Pons (tissue), 1 donor: ENCODE data around the gene KRTAP3-3.
"Not testable (repeated sequence)": the region's sequence is repeated elsewhere in the genome, so short reads cannot be mapped to it uniquely, and the experiment has no call there.

Experiments used
- DNase-seq: peaks from one replicate; pipeline ENCODE4 v3.0.0-alpha.2; 2016; ENCODE audit warnings: low spot score

KRTAP3-3 gene

DNA sequence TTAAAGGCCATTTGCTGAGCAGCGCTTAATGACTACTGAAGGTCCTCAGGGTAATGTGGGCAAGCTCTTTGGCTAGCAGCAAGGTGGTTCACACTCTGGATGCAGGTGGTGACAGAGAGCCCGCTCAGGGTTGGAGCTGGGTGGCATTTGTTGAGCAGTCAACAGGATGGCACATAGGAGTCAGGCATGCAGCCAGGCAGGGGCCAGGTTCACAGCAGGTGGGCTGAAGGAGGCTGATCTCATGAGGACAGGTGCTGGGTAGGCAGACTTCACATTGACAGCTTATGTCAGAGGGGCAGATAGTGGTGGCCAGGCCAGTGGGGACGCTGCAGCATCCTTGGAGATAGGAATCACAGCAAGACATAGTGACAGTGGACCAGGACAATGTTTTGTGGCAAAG, 10.4 kb upstream of the KRTAP3-3 start:
- DNase-seq, result no peak

DNA sequence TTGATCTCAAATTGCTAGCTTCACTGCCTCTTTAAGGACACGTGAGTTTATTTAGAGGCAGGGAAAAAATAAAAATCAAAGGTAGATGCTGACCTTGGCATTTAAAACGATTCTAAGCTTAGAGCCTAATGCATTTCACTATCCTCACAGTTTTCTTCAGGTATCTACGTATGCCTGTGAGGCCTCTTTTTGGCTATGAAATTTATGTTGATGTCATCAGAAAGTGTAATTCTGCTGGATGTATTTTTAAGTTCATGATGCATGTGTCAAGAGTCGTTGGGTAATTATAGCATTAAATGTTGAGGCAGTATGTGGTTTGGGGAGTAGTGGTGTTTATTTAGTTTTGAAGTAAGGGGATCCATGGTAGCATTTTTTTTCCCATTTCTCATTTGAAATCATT, 10.0 kb upstream of the KRTAP3-3 start:
- DNase-seq, result no peak

DNA sequence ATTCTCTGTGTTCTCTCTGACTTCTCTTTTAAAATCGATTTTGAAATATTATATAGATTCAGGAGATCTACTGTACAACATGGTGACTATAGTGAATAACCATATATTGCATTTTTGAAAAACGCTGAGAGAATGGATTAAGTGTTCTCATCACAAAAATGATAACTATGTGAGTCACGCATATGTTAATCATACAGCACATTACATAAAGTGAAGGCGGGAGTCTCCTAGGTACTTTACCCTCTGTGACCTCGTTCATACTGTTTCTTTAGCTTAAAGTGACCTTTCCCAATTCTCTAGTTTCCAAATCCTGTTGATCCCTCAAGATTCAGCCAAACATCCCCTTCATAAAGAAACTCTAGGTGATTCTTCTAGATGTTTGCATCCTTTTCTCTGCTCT, 8.8 kb upstream of the KRTAP3-3 start:
- no peak for DNase-seq

DNA sequence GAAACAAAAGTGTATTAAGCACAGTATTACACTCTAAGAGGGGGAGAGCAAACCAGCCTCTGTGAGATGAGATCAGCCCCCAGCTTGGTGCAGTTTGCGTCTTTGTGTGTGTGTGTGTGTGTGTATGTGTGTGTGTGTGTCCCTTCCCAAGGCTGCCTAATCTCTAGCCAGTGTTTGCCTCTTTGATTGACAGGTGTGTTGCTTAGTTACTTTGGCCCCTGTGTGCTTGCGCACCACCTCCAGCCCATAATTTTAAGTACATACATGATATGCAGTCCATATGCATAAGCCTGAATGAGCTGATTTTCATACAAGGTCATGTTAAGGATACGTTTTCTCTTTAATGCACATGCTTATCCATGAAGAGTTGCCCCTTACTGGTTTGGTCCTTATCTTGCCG, 7.8 kb upstream of the KRTAP3-3 start:
- no peak for DNase-seq

DNA sequence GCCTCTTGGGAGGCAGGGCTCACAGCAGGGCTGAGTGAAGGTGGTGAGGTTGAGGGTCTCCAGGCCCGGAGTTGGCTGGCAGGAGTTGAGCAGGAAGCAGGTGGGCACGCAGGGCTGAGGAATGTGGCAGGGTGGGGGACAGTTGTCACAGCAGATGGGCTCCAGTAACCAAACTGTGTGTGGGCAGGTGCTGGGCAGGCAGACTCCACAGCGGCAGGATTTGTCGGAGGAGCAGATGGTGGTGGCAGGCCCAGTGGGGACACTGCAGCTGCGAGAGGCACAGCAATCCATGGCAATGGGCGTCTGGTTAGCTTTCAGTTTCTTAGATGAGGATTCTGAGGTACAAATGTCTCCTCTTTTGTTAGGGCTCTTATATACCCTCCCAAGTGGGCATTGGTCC, 5.6 kb upstream of the KRTAP3-3 start, which contains the start of gene KRTAP3-2:
Gene KRTAP3-2 (minus strand): TSS at position 344 of the 400 bp plus-strand sequence. CDS start 53 bp downstream, at position 291.
- DNase-seq, result not testable (repeated sequence)

DNA sequence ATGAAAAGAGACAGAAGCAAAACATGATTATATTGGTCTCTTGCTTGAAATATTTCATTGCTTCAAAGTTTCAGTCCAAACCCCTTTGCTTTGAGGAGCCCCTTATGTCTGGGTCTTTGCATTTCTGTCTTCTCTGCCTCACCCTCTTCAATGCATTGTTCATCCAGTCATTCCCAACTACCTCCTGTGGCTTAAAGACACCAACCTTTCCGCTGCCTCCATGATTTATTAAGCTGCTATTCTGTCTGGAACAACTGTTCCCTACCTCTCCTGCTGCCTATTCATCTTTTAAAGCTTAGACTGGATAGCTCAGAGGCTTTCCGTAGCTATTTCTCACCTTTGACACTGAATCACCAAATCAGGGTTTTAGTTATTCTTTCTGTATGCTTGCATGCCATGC, 3.4 kb upstream of the KRTAP3-3 start:
- no peak for DNase-seq

DNA sequence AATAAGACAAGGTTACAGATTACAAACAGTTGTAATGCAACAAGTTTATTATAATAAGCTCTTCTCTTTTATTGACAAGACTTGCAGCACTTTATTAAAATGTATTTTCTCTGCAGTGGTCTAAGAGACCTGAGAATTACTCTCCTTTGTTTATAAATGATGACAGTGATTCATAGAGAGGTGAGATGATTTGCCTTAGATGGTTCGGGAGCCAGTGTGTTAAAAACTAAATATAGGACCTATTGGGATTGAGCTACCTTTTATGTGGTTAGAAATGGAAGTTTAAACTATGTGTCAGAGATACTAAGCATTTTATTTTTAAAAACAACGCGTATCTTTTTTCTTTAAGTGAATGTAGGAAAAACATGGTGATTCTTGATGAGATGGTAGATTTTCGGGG, 2.9 kb upstream of the KRTAP3-3 start:
- no peak for DNase-seq

DNA sequence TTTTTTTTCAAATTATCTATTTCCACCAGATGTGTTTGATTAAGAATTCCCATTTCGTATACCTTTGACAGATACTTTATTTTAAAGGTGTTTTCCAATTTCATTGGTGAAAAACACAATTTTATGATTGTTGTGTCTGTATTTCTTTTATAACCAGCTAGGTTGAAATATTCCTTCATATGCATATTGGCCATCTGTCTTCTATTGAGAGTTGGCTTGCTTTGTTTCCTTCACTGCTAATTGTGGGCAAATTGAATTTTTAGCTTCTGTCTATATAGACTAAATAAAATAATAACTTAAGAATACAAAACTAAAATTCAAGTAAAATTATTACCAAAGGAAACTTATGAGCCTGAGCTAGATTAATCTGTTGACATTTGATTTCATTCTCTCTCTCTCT, 1.2 kb upstream of the KRTAP3-3 start:
- no peak for DNase-seq

DNA sequence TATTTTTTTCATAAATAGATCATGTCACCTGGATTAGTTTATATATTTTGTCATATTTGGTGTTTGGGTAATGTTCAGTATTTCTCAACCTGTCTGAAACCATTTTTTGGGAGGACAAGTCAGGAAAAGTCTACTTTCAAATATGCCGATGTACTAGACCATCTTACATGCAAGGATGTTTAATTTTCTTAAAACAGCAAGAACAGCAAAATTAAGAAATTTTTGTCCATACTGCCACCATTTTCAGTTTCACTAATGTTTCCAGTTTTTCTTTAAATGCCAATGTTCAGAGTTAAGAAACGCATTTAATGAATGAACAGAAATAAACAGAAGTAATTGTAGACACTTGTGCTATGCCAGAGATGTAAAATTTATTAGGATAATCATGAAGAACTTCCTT, 880 bp downstream of the KRTAP3-3 start:
- DNase-seq, result no peak

DNA sequence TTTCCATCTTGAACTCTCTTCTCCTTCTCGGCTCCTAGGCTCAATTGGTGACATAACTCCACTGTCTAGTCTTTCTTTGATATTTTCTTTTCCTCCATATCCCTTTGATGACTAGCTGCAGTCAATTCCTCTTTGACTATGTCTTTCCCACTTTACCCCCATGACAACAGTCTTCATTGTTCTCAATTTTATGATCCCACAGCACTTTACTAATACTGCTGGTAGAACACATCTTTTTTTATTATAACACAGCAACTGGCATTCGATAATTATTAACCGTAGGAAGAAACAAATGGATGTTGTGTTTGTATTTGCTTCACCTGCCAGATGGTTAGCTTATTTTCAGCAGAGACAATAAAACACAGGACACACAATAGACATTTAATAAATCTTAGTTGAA, 1.3 kb downstream of the KRTAP3-3 start:
- DNase-seq, result no peak

DNA sequence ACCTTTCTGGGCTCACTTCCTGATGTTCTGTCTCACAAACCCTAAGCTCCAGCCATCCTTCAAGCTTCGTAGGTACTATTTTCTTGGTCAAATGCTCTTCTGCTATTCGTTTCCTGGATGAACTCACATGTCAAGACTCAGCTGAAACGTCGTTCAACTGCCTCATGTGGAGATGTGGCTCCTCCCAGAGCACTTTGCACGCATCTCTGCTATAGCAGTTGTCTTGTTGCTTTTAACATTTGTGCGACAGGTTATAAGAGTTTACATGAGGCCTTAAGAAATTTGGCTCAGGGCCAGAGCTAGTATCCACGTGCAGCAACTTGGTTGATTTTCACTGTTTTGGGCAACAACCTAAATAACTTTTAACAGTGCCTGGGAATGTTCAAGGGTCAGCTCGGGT, 7.0 kb downstream of the KRTAP3-3 start:
- DNase-seq, result no peak

DNA sequence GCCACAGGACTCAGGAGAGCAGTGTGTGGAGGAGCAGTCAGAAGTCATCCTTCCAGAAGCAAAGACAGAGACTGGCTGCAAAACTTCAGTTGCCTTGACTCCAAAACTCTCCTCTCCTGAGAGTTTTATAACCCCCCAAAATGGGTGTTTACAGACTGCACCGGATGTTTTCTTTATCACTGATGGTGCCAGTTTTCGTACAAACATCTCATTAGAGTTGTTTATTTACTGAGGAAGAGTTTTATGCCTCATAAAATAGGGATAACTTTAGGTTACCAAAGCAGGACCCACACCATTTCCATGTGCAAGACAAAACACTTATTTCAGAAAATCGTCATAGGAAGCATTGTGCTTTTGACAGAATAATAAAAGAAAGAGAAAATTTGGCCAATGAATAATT, 9.7 kb downstream of the KRTAP3-3 start, which contains the start of gene KRT40:
Gene KRT40 (minus strand): TSS at position 101 of the 400 bp plus-strand sequence. CDS start 53 bp downstream, at position 48.
- no peak for DNase-seq

DNA sequence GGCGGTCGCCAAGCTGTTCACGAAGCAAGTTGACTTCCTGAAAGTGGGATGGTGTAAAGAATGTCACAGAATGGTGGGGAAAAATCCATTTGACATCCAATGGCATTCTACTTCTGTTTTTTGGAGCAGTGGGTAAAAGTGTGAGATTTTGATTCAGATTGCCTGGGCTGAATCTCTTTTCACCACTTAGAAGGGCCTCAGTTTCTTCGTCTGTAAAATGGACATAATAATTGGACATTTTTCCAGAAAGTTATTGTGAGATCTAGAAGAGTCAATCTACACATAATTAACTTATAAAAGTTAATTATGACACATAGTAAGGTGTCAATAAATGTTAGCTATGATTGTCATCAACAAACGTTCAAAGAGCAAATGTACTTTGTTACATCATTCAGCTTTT, 12.8 kb downstream of the KRTAP3-3 start:
- DNase-seq, result no peak

DNA sequence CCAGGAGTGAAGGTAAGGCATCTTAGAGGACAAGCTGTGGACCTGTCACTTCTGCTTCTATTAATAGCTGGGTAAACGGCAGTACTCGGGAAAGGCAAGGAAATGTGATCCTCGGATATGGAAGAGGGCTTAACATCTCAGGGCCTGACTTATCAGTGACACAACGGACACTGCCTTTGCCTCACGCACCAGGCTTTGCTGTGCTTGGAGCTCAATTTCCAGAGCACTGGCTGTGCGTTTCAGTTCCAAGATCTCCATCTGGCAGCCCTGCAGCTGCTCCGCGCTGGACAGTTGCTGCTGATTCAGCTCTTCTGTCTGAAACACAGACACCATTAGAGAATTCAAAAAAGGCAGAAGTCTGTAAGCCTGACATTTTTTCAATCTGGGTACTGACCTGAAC, 13.4 kb downstream of the KRTAP3-3 start:
- peak; percentile 37 for DNase-seq

DNA sequence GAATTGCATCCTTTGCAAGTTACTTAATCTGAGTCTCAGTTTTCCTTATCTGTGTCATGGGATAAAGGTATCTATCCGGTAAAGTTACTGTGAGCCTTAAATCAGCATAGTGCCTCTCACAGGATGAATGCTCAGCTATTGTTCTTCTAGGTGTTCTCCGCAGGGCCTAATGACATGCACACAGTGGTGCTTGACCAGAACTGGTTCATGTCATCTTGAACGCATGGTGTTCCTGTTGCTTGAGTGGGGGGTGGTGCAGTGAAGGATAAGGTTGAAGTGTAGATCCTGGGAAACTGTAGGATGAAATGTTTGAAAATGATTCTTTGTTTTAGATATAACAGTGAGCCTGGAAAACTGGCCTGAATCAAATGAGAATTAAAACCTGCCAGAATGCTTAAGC, 13.8 kb downstream of the KRTAP3-3 start:
- DNase-seq, result peak; percentile 1

DNA sequence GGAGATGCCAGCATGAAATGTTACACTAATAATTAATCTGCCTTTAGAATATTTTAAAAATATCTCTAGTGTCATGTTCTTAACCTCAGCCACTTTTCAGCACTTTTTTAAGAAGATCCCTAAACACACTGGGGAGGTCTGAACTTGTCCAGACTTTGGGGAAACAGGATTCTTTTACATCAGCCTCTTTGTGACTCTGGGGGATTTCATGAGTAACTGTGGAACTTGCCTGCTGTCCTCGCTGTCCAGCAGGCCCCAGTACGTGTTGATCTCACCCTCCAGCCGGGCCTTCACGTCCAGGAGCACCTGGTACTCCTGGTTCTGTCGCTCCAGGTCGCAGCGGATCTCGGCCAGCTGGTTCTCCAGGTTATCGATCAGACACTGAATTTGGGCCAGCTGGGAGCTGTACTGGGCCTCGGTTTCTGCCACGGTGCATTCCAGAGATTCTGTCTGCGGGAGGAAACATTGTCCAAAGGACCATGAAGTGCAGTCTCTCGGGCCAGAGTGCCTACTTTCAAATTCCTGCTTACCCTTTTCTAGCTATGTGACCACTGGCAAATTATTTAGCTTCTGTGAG, 15.3 kb downstream of the KRTAP3-3 start:
- no peak for DNase-seq

DNA sequence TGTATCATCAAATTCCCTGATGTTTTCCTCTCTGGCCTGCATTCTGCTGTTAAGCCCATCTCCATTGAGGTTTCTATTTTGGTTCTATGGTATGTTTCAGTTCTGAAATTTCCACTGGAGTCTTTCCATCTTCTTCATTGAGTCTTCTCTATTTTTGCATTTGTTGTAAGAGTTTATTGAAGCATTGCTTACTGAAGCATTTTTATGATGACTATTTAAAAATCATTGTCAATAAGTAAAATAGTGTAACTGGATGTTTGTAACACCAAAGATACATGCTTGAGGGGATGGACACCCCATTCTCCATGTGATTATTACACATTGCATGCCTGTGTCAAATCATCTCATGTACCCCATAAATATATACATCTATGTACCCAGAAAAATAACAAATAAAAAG, 18.4 kb downstream of the KRTAP3-3 start:
- DNase-seq, result no peak

DNA sequence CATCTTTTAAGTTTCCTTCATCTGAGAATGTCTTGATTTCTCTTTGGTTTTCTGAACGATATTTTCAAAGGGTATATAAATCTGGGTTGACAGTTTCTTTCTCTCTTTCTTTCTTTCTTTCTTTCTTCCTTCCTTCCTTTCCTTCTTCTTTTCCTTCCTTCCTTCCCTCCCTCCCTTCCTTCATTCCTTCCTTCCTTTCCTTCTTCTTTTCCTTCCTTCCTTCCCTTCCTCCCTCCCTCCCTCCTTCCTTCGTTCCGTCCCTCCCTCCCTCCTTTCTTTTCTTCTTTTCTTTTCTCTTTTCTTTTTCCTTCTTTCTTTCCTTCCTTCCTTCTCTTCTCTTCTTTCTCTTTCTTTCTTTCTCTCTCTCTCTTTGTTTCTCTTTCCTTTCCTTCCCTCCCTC, 19.6 kb downstream of the KRTAP3-3 start:
- no peak for DNase-seq

DNA sequence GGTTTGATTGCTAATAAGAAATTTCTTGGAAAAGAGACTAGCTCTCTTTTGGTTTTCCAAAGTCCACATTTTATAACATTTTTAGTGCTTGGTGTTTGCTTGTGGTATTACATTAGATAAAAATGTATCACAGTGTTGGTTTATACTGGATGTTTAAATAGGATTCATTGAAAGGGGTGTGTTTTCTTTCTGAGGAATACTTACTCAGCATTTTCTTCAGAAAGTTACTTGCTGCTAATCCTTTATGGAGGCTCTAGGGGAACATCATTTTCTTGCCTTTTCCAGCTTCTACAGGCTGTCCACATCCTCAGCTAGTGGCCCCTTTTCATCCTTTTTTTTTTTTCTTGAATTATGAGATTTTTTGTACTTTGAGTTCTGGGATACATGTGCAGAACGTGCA, 26.4 kb downstream of the KRTAP3-3 start:
- DNase-seq, result no peak

DNA sequence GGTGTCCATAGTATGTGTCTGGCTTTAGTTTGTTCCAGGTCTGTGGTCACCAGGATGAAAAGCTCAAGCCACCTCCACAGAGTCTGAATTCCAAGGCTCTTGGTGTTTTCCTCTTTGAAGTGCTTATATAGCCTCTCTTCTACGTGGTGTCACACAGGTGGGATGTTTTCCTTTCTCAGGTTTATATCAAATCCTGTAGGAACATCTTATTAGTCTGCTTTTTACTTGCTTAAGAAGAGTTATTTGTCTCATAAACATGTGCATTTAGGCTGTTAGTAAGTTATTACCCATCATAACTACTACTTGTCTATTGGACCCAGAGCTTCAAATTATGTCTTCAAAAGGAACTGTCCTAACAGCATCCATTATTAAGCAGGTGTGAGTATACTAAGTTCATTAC, 27.1 kb downstream of the KRTAP3-3 start, which contains the start of gene KRT39:
Gene KRT39 (minus strand): TSS at position 101 of the 400 bp plus-strand sequence. CDS start 92 bp downstream, at position 9.
- DNase-seq, result no peak

DNA sequence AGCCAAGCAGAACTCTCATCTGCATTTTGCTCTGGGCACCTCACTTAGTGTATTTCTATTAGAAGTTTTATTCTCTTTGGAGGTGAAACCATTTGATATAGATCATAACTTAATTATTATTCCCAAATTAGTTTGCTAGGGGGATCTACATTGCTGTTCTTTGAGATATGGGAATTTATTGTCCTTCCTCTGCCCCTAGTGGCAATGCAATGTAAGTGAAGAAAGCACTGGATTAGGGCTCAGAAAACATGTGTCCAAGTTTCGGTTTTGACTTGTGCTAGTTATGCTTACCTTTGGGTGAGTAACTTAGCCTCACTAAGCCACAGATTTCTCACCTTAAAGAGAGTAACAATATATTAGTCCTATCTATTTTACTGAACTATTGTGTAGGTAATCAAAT, 30.1 kb downstream of the KRTAP3-3 start:
- no peak for DNase-seq

DNA sequence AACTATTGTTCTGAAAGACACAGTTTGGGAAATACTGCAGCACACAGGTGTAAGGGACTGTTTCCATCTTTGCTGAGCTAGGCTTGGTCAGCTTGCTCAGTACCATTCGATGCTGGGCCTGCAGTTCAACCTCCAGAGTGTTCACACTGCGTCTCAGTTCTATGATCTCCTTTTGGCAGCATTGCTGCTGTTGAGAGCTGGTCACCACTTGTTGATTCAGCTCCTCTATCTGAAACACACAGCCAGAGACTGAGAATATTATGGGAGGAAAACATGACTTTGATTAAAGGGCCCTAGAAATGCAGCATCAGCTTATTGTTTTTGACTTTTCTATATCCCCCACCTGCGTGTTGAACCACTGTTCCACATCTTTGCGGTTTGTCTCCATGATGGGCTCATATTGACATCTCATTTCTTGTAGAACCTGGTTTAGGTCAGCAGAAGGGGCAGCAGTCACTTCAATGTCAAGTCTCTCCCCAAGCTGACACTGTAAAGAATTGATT, 31.9 kb downstream of the KRTAP3-3 start:
- no peak for DNase-seq

DNA sequence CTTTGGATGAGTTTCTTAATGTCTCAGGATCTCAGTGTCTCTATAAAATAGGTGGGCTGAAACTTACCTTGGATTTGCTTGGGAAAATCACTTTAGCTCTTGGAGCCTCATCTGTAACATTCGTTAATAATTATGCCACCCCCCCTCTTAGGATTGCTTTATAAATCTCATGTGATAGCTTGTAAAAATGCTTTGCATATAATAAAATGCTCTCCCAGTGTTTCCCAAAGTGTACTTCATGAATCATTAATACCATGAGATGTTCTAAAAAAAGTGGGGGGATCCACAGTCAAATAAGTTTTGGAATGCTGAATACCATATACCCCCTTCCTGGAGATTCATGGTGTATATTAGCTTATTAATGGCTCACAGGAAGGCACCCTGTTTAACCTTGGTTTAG, 32.4 kb downstream of the KRTAP3-3 start:
- no peak for DNase-seq

DNA sequence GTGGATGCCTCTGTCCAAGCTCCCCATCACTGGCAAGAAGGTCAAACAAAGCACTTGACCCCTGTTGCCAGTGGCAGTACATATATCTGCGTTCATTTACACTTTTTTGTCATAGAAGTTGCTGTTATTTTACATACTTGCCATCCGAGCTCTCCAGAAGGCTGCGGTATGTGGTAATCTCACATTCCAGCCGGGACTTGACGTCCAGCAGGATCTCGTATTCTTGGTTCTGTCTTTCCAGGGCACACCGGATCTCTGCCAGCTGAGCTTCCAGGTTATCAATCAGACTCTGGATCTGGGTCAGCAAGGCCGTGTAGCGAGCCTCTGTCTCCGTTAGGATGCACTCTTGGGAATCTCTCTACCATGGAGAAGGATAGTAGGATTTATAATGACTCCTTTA, 33.8 kb downstream of the KRTAP3-3 start:
- DNase-seq, result no peak
